H1 (cell line): Measurements from ENCODE around the gene MSH4. TPM values are rescaled to one million over a fixed set of nuclear protein-coding genes. Genes with fewer than 3 reads are reported as not detected.

ENCODE experiments used
- CTCF ChIA-PET: fragments of 300-600 bp; sonication (Branson Sonifier 250); formaldehyde crosslinking; loops from one replicate; lab custom pipeline; 2021; ENCODE audit not compliant: partially characterized antibody; lab: Charles Lee
- POLR2A ChIA-PET: fragments of 300-600 bp; sonication (Branson Sonifier 250); formaldehyde crosslinking; loops from one replicate; lab custom pipeline; 2021; ENCODE audit warnings: inconsistent platforms; ENCODE audit not compliant: partially characterized antibody; lab: Charles Lee
- DNase-seq, 2 experiments: peaks; one replicate each; pipeline versions ENCODE4 v3.0.0 to v3.0.0-alpha.2; 2010 to 2022; ENCODE audit warnings: low spot score in 2 of 2, low read depth in 1 of 2, mixed read lengths in 1 of 2
- FAIRE-seq: peaks from 2 replicates; lab custom pipeline; 2011; peaks lifted over from hg19 to GRCh38; lab: Jason Lieb, UNC
- H2AFZ ChIP-seq: 2 replicates; pipeline ENCODE4 v1.8.1; 2012; ENCODE audit warnings: low read length, inconsistent platforms
- H2AK5ac ChIP-seq: 2 replicates; pipeline ENCODE4 v1.6.1; 2013; ENCODE audit warnings: low read depth, low read length
- H2BK120ac ChIP-seq: replicated peaks from 2 replicates; pipeline ENCODE3; 2013; ENCODE audit warnings: low read depth, low read length, inconsistent platforms
- H2BK12ac ChIP-seq: 2 replicates; pipeline ENCODE4 v1.6.1; 2013; ENCODE audit warnings: low read depth, low read length
- H2BK15ac ChIP-seq: 2 replicates; pipeline ENCODE4 v1.6.1; 2013; ENCODE audit warnings: low read length
- H2BK20ac ChIP-seq: 2 replicates; pipeline ENCODE4 v1.6.1; 2013; ENCODE audit warnings: low read length
- H2BK5ac ChIP-seq: 2 replicates; pipeline ENCODE4 v1.6.1; 2013; ENCODE audit warnings: low read depth, low read length
- H3K14ac ChIP-seq: 2 replicates; pipeline ENCODE4 v1.6.1; 2013; ENCODE audit warnings: inconsistent platforms; ENCODE audit not compliant: insufficient read length
- H3K18ac ChIP-seq: 2 replicates; pipeline ENCODE4 v1.6.1; 2013; ENCODE audit warnings: low read length; ENCODE audit errors: extremely low read depth
- H3K23ac ChIP-seq: 2 replicates; pipeline ENCODE4 v1.6.1; 2013; ENCODE audit warnings: inconsistent platforms; ENCODE audit not compliant: insufficient read length
- H3K23me2 ChIP-seq: 2 replicates; pipeline ENCODE4 v1.6.1; 2013; ENCODE audit warnings: low read depth, low read length
- H3K27ac ChIP-seq: 2 replicates; pipeline ENCODE4 v1.6.1; 2011; ENCODE audit warnings: low read depth, low read length, inconsistent platforms
- H3K27me3 ChIP-seq, 4 experiments: replicated peaks in 1 of 4; 1 replicate in 1 of 4; 2 replicates in 3 of 4; pipeline versions ENCODE4 v1.6.1 to v1.8.1; 2011 to 2013; ENCODE audit warnings: low read length in 3 of 4, mild to moderate bottlenecking in 3 of 4, inconsistent platforms in 2 of 4, mixed read lengths in 2 of 4, moderate library complexity in 1 of 4; ENCODE audit not compliant: control insufficient read depth in 3 of 4, insufficient read depth in 3 of 4; ENCODE audit errors: extremely low read depth in 1 of 4
- H3K36me3 ChIP-seq, 4 experiments: 2 replicates each; pipeline versions ENCODE4 v1.6.1 to v1.8.1; 2011 to 2013; ENCODE audit warnings: mild to moderate bottlenecking in 4 of 4, low read length in 3 of 4, moderate library complexity in 2 of 4, control low read depth in 1 of 4, inconsistent platforms in 1 of 4; ENCODE audit not compliant: insufficient read depth in 4 of 4, control insufficient read depth in 2 of 4
- H3K4ac ChIP-seq: replicated peaks from 2 replicates; pipeline ENCODE3; 2013; ENCODE audit warnings: low read length, low read depth, mixed read lengths, inconsistent platforms; ENCODE audit not compliant: insufficient read length
- H3K4me1 ChIP-seq, 4 experiments: replicated peaks in 1 of 4; 1 replicate in 1 of 4; 2 replicates in 3 of 4; pipeline versions ENCODE4 v1.6.1 to v1.8.1; 2011 to 2013; ENCODE audit warnings: low read length in 3 of 4, inconsistent platforms in 2 of 4, mixed read lengths in 1 of 4; ENCODE audit not compliant: insufficient read depth in 4 of 4, control insufficient read depth in 3 of 4
- H3K4me2 ChIP-seq, 2 experiments: 2 replicates each; pipeline versions ENCODE4 v1.6.1 to v1.8.1; 2011 to 2013; ENCODE audit warnings: low read depth in 2 of 2, low read length in 2 of 2, control low read depth in 1 of 2, inconsistent platforms in 1 of 2, mild to moderate bottlenecking in 1 of 2; ENCODE audit not compliant: insufficient read depth in 1 of 2
- H3K4me3 ChIP-seq, 4 experiments: fragments of 200-600, 300-600 bp in 1 of 4; sonication (generic), shearing (Covaris generic), sonication (Bioruptor Twin) in 1 of 4; 2 replicates each; pipeline versions ENCODE4 v1.5.1 to v1.8.1; 2011 to 2016; ENCODE audit warnings: low read length in 4 of 4, low read depth in 3 of 4, control low read depth in 2 of 4, inconsistent platforms in 2 of 4, mild to moderate bottlenecking in 2 of 4, mixed read lengths in 1 of 4, moderate library complexity in 1 of 4; ENCODE audit not compliant: insufficient read depth in 2 of 4; ENCODE audit errors: extremely low read depth in 1 of 4
- H3K56ac ChIP-seq: replicated peaks from 2 replicates; pipeline ENCODE3; 2013; ENCODE audit warnings: low read depth, mild to moderate bottlenecking, mixed read lengths, low read length, inconsistent platforms; ENCODE audit not compliant: insufficient read length
- H3K79me1 ChIP-seq: 2 replicates; pipeline ENCODE4 v1.6.1; 2013; ENCODE audit warnings: low read depth, low read length, control low read depth
- H3K79me2 ChIP-seq, 2 experiments: 2 replicates each; pipeline versions ENCODE4 v1.6.1 to v1.8.1; 2012 to 2013; ENCODE audit warnings: low read length in 2 of 2, mild to moderate bottlenecking in 2 of 2, inconsistent platforms in 1 of 2; ENCODE audit not compliant: insufficient read depth in 2 of 2, control insufficient read depth in 1 of 2
- H3K9ac ChIP-seq, 4 experiments: replicated peaks in 1 of 4; 1 replicate in 1 of 4; 2 replicates in 3 of 4; pipeline versions ENCODE4 v1.6.1 to v1.8.1; 2011 to 2013; ENCODE audit warnings: low read depth in 3 of 4, low read length in 3 of 4, control low read depth in 2 of 4, mild to moderate bottlenecking in 2 of 4, moderate library complexity in 2 of 4, inconsistent platforms in 1 of 4; ENCODE audit errors: extremely low read depth in 1 of 4
- H3K9me3 ChIP-seq, 2 experiments: 2 replicates each; pipeline versions ENCODE4 v1.6.1 to v1.8.1; 2012 to 2013; ENCODE audit warnings: mild to moderate bottlenecking in 2 of 2, moderate library complexity in 2 of 2, control low read depth in 1 of 2, inconsistent platforms in 1 of 2, low read depth in 1 of 2, low read length in 1 of 2, mixed read lengths in 1 of 2; ENCODE audit not compliant: insufficient read depth in 2 of 2
- H4K20me1 ChIP-seq, 2 experiments: replicated peaks in 1 of 2; 2 replicates each; pipeline versions ENCODE3 to v1.8.1; 2011 to 2013; ENCODE audit warnings: inconsistent platforms in 2 of 2, low read length in 2 of 2, mild to moderate bottlenecking in 1 of 2; ENCODE audit not compliant: insufficient read depth in 2 of 2, control insufficient read depth in 1 of 2
- H4K5ac ChIP-seq: 2 replicates; pipeline ENCODE4 v1.6.1; 2013; ENCODE audit warnings: low read length, low read depth, mixed read lengths, inconsistent platforms; ENCODE audit not compliant: insufficient read length
- H4K8ac ChIP-seq: 2 replicates; pipeline ENCODE4 v1.8.0; 2013; ENCODE audit warnings: mild to moderate bottlenecking, moderate library complexity, low read length, inconsistent platforms; ENCODE audit not compliant: insufficient read depth; ENCODE audit errors: extremely low read depth
- H4K91ac ChIP-seq: replicated peaks from 2 replicates; pipeline ENCODE3; 2013; ENCODE audit warnings: low read length, mixed read lengths, inconsistent platforms; ENCODE audit not compliant: insufficient read length
- CTBP2 ChIP-seq: IDR thresholded peaks from 2 replicates; pipeline ENCODE4 v1.7.0; 2011; ENCODE audit warnings: borderline replicate concordance, mild to moderate bottlenecking, moderate library complexity, mixed read lengths, low read length; ENCODE audit not compliant: insufficient read depth, insufficient read length
- MAX ChIP-seq: IDR thresholded peaks from 2 replicates; pipeline ENCODE4 v1.6.1; 2012; ENCODE audit warnings: inconsistent platforms
- NANOG ChIP-seq: IDR thresholded peaks from 2 replicates; pipeline ENCODE4 v1.6.1; 2011; ENCODE audit warnings: low read length, low read depth, mild to moderate bottlenecking, inconsistent platforms; ENCODE audit not compliant: insufficient read depth, poor library complexity, severe bottlenecking
- PHF8 ChIP-seq: fragments of 200-600 bp; sonication (generic); conservative IDR thresholded peaks from 2 replicates; pipeline ENCODE4 v1.7.1; 2012; ENCODE audit warnings: low read depth, mild to moderate bottlenecking, inconsistent platforms, low read length, moderate library complexity
- WGBS, 2 experiments: shearing (Covaris generic) in 1 of 2; methylation state at CpG; one replicate each; pipeline versions ENCODE4 v1.1.6 to v1.1.7; 2013 to 2015; ENCODE audit warnings: low lambda C conversion rate in 2 of 2, mixed read lengths in 2 of 2, inconsistent platforms in 1 of 2, low coverage in 1 of 2, missing lambda C conversion rate in 1 of 2; ENCODE audit not compliant: insufficient replicate concordance in 2 of 2, insufficient coverage in 1 of 2, insufficient read length in 1 of 2; ENCODE audit errors: extremely low coverage in 1 of 2, missing lambda C conversion rate in 1 of 2; 5-methylcytosine and 5-hydroxymethylcytosine counted together
- polyA plus RNA-seq, 7 experiments: library from polyadenylated mRNA; depleted of rRNA in 3 of 7; stranded (reverse) in 5 of 7; unstranded in 2 of 7; fragments of >200 nt in 5 of 7; fragments of 200-250 nt in 2 of 7; gene quantifications; 1 replicate in 5 of 7; 2 replicates in 1 of 7; 4 replicates in 1 of 7; pipeline versions ENCODE4 v1.2.1 to v1.2.3, GENCODE V29; 2011 to 2013; ENCODE audit warnings: missing spikeins in 2 of 7, mixed read lengths in 2 of 7
- total RNA-seq: library from RNA; stranded (reverse); fragmentation: NEBNext Ultra II Directional; extraction: Animal tissue kit (Norgen Biotek cat#: 25700); gene quantifications from 2 replicates; pipeline ENCODE4 v1.2.1, GENCODE V29; 2021

Gene MSH4
- total and polyA plus RNA-seq, 2 of the 8 experiments (the other 6 are each of a cell fraction or from before 2014, with no cell fraction given), result 0.03 to 0.22 TPM

GRCh38 chr1:75812065-75812464, 15.4 kb downstream of the MSH4 start:
- FAIRE-seq (no peak), DNase-seq (no peak)
- Histone ChIP-seq H3K18ac (no peak overlapping the region), H2AFZ (no peak overlapping the region), H3K14ac (no peak overlapping the region), H4K91ac (no peak overlapping the region), H3K23ac (no peak overlapping the region), H3K27ac (no peak overlapping the region), H3K56ac (no peak overlapping the region), H4K8ac (no peak overlapping the region), H3K79me1 (no peaks in the 10 kb centered on the region), H2BK15ac (no peak overlapping the region), H2BK120ac (no peak overlapping the region), H2BK5ac (no peak overlapping the region), H2AK5ac (no peak overlapping the region), H3K4me3 (no peak overlapping the region), H3K9me3 (no peaks in the 10 kb centered on the region), H3K4me2 (no peak overlapping the region), H3K9ac (no peak overlapping the region), H3K27me3 (no peaks in the 10 kb centered on the region), H3K4ac (no peak overlapping the region), H4K5ac (no peak overlapping the region), H3K79me2 (no peaks in the 10 kb centered on the region), H3K23me2 (no peaks in the 10 kb centered on the region), H2BK20ac (no peak overlapping the region), H3K36me3 (no peaks in the 10 kb centered on the region), H4K20me1 (no peaks in the 10 kb centered on the region), H2BK12ac (no peak overlapping the region), H3K4me1 (no peaks in the 10 kb centered on the region)
- WGBS, 2 experiments, result 77% methylated on average over 3 of the region's 3 CpGs; no CpG with 5 or more reads in 1 of the 2 experiments
- TF ChIP-seq MAX (no peak), PHF8 (no peak), NANOG (no peak), CTBP2 (no peak)
- CTCF ChIA-PET, result interaction anchor here (0.5 to 1.1 kb wide), 3 partner anchors 10 to 1607 kb away, joined by 3 read pairs; no protein-coding TSS in a partner anchor
- POLR2A ChIA-PET, result interaction anchor here (2.3 kb wide), 1 partner anchor 15 kb away, joined by 11 read pairs; the partner anchor contains the start of gene MSH4
